Measurements from ENCODE around the gene ITGB6.

ITGB6 gene

GRCh38 chr2:160199683-160200389 lies at the start of gene ITGB6:
Gene ITGB6 (minus strand): TSS chr2:160200272. CDS start chr2:160200063, 209 bp downstream.
- peak; percentile 1 for DNase-seq

- DNase-seq: no peak
These were observed 47.4 kb upstream of the ITGB6 start for GRCh38 chr2:160247296-160248035.

- no peak for DNase-seq
These were observed 46.3 kb upstream of the ITGB6 start for GRCh38 chr2:160246356-160246755.

GRCh38 chr2:160245614-160246155 lies 45.6 kb upstream of the ITGB6 start:
- DNase-seq: no peak

- peak; percentile 19 for DNase-seq
These were observed 43.0 kb upstream of the ITGB6 start for GRCh38 chr2:160242893-160243564.

- peak; percentile 35 for DNase-seq
These were observed 41.4 kb upstream of the ITGB6 start for GRCh38 chr2:160241251-160242137.

- DNase-seq: no peak
These were observed 39.4 kb upstream of the ITGB6 start for GRCh38 chr2:160239436-160239835.

- DNase-seq: no peak
These were observed 38.3 kb upstream of the ITGB6 start for GRCh38 chr2:160238392-160238791.

- DNase-seq: no peak
These were observed 32.9 kb upstream of the ITGB6 start for GRCh38 chr2:160232905-160233475.

GRCh38 chr2:160229591-160229990 lies 29.5 kb upstream of the ITGB6 start:
- no peak for DNase-seq

- DNase-seq: no peak
These were observed 28.3 kb upstream of the ITGB6 start for GRCh38 chr2:160228141-160228917.

GRCh38 chr2:160227293-160227915 lies 27.3 kb upstream of the ITGB6 start:
- no peak for DNase-seq

- no peak for DNase-seq
These were observed 26.3 kb upstream of the ITGB6 start for GRCh38 chr2:160226367-160226766.

- DNase-seq: peak; percentile 0
These were observed 25.6 kb upstream of the ITGB6 start for GRCh38 chr2:160225722-160226121.

- no peak for DNase-seq
These were observed 24.4 kb upstream of the ITGB6 start for GRCh38 chr2:160224507-160224906.

- DNase-seq: no peak
These were observed 24.0 kb upstream of the ITGB6 start for GRCh38 chr2:160224060-160224459.

- no peak for DNase-seq
These were observed 23.5 kb upstream of the ITGB6 start for GRCh38 chr2:160223560-160223959.

- no peak for DNase-seq
These were observed 22.6 kb upstream of the ITGB6 start for GRCh38 chr2:160222546-160223283.

- DNase-seq: no peak
These were observed 21.6 kb upstream of the ITGB6 start for GRCh38 chr2:160221391-160222276.
